ENCODE data around the gene GCC1.
"Not testable (repeated sequence)": the region's sequence is repeated elsewhere in the genome, so short reads cannot be mapped to it uniquely, and the experiment has no call there.

- not testable (repeated sequence) for TF ChIP-seq CTCF (conservative IDR thresholded peaks at IDR 0.05; ENCODE audit: low read length); EZH2phosphoT487 (IDR thresholded peaks at IDR 0.05; ENCODE audit: borderline replicate concordance, low read depth, low read length)
Observed at GRCh38 chr7:127568034-127568433, 17.4 kb downstream of the GCC1 start.

All from OCI-LY7 (cell line).